ENCODE results near the gene GTSE1.
"Not testable (repeated sequence)": the region's sequence is repeated elsewhere in the genome, so short reads cannot be mapped to it uniquely, and the experiment has no call there.

The GTSE1 gene

DNA sequence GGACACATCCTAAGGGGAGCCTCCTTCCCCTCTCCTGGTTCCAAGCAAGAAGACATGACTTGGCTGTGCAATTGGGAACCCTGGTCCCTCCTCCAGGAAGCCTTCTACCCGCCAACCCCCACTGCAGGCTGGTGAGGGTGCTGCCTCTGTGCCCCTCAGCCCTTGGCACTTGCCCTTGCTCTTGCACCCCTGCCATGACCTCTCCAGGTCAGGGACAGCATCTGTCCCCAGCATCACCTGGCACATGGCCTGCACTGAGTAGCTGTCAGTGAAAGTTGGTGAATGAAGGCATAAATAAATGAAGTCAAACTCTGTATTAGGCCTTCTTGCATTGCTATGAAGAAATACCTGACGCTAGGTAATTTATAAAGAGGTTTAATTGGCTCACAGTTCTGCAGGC is 1.9 kb upstream of the GTSE1 start:
- no peak for DNase-seq

- DNase-seq = no peak
These were observed 1.2 kb upstream of the GTSE1 start for GRCh38 chr22:46295277-46295971.

DNA sequence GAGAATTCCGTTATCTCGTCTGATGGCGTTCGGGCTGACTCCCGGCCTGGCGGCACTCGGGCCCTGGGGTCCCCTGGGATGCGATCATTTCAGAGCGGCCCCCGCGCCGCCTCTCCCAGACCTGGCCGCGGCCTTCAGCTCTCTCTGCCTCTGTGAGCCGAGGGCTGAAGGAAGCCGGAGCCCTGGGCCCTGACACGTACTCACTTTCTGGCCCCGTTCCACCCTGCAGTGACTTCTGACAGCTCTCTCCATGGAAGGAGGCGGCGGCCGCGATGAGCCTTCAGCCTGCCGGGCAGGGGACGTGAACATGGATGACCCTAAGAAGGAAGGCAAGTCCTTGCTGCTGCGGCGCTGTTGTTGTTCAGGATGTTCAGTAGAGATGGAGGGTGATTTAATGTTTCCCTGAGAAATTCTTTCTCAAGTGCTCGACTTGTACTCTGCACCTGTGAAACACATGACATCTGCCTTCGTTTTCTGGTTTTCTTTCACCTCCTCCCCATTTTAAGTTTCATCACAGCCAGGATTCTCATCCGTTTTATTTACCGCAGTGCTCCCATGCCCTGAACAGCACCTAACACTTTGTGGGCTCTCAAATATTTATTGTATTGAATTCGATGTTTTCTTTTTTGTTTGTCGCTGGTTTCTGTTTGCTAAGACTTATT is 612 bp downstream of the GTSE1 start:
- no peak for DNase-seq

- no peak for DNase-seq
These were observed 2.4 kb downstream of the GTSE1 start for GRCh38 chr22:46299101-46299500.

DNA sequence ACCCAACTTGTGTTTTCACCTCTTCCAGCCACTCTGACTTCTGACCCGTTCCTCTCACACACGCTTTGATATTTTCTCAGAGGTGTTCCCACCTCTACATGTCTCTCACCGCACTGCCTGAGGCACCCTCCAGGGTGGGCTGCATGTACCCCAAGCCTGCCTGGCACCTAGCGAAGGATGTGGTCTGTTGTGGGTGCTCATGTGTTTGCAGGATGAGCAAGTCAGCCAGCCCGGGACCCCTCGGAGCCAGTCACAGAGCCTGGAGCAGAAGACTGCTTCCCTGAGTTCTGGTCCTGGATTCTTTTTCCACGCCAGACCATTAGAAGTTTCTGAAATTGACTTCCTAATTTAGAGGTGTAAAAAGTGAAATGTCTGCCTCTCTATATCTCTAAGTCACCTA is 3.8 kb downstream of the GTSE1 start:
- no peak for DNase-seq

DNA sequence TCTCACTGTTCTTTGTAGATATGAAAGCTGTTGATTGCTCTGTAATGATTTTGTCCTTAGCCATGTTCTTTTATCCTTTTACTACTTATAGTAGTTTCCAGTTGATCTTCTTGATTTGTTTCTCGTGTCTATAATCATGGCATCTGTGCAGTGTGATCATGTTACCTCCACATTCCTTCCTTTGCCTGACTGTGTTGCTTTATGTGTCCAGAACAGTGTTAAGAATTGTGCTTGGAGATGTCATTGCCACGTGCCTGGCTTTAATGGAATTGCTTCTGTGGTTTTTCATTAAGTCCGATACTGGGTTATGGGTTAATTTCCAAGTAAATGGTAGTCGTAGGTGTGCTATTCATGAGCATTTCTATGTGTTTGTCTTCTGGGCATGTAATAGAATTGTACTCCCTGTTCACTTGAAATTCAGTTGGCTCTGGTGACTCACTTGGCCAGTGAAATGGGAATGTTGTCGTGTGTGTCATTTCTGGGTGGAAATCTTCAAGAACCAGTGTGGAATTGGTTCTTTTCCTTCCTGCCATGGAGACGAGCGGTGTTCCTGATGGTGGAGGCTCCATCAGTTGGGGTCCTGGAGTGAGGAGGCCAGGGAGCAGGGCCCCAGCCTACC is 6.8 kb downstream of the GTSE1 start:
- no peak for DNase-seq

GRCh38 chr22:46308283-46308988 is 11.8 kb downstream of the GTSE1 start:
- no peak for DNase-seq

DNA sequence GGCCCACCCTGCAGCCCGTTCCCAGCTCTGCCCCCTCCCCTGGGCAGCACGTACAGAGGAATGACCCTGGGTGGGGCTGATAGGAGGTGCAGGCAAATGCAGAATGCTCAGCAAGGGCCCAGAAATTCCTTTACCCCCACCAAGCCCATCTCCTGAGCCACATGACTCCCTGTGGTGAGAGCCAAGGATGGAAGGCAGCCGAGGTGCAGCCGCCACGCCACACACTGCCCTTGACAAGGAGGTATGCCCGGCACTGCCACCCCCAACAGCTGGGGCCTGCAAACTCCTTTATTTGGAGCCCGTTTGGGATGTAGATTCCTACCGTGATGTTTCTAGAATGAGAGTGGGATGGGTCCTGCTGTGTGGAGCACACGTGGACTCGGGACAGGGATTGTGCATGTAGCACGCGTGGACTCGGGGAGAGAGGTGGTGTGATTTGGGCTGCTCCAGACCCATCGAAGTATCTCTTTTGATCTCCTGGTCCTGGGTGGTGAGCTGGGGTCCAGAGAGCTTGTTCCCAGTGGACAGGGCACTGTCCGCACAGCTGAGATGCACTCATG is 12.9 kb downstream of the GTSE1 start:
- no peak for DNase-seq

DNA sequence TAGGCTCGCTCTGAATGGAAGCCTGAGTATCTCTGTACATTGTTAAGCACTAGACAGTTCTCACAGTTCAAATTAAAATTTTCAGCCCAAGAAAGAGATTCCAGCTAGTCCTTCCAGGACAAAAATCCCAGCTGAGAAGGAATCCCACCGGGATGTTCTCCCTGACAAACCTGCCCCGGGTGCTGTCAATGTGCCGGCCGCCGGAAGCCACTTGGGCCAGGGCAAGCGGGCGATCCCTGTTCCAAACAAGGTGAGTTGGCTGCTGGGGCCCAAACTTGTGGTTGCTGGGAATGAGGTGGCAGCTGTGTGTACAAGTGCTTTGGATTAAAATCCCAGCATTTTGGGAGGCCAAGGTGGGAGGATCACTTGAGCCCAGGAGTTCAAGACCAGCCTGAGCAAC is 15.4 kb downstream of the GTSE1 start:
- no peak for DNase-seq

- not testable (repeated sequence) for DNase-seq
These were observed 16.2 kb downstream of the GTSE1 start for GRCh38 chr22:46312848-46313247.

DNA sequence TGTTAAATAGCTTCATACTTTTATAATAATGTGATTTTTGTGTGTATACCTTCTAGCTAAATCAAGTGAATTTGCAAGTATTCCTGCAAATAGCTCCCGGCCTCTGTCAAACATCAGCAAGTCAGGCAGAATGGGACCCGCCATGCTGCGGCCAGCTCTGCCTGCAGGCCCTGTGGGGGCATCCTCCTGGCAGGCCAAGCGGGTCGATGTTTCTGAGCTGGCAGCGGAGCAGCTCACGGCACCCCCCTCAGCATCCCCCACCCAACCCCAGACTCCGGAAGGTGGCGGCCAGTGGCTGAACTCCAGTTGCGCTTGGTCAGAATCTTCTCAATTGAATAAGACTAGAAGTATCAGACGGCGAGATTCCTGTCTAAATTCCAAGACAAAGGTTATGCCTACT is 19.3 kb downstream of the GTSE1 start:
- DNase-seq = no peak

GRCh38 chr22:46317646-46318045 is 21.0 kb downstream of the GTSE1 start:
- DNase-seq = no peak

DNA sequence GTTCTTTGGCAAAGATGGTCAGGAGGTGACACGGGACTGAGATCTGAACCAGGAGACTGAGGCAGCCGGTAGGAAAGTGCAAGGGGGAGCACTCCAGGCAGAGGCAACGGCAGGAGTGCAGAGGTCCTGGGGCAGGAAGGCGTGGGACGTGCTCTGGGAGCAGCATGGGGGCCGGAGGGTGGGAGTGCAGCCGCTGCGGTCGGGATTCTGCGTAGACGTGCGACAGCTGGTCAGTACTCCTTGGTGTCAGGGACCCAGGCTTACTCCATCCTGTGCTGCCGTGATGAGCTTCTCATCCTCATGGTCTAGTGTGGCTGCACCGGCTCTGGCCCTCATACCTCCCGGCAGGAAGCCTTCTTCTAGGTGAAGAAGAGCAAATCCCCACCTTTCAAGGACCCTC is 21.9 kb downstream of the GTSE1 start:
- no peak for DNase-seq

DNA sequence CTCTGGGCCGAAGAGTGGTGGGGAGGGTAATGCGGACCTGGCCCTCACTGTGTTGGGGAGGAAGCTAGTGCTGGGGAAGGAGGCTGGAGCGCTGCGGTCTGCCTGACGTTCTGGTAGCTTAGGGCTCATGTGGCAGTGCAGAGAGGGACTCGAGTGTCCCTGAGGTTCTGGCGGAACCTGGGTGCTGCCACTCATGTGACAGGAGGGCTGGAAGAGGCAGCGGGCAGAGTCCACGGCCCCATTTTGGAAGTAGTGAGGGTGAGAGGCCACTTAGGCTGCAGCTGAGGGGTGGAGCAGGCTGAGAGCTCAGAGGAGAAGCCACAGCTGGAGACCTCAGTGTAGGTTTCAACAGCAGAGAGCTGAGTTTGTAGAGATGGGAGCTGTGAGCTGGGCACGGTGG is 22.6 kb downstream of the GTSE1 start:
- DNase-seq = no peak

- DNase-seq = no peak
These were observed 23.6 kb downstream of the GTSE1 start for GRCh38 chr22:46320166-46320710.

DNA sequence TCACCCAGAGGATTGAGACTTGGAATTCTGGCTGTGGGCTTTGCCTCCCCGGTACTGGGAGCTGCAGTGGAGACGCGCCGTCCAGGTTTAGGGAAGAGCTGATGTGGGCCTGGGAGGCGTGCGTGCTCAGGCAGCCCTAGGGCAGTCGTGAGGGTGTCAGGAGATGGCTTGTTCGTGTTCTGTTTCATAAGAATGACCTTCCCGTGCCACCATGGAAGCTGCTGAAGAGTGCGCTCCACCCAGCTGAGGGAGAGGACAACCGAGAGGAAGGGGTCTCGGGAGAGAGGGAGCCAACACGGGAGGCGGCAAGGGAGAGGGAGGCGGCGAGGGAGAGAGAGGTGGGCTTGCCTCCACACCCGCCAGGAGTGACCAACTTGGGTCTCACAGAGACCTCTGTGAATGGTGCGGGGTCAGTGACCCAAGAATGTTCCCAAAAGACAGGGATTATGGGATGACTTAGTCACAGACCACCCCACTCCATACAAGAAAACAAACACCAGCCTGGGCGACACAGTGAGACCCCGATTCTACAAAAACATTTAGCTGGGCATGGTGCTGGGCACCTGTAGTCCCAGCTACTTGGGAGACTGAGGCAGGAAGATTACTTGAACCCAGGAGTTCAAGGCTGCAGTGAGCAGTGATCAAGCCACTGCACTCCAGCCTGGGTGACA is 24.2 kb downstream of the GTSE1 start:
- no peak for DNase-seq

DNA sequence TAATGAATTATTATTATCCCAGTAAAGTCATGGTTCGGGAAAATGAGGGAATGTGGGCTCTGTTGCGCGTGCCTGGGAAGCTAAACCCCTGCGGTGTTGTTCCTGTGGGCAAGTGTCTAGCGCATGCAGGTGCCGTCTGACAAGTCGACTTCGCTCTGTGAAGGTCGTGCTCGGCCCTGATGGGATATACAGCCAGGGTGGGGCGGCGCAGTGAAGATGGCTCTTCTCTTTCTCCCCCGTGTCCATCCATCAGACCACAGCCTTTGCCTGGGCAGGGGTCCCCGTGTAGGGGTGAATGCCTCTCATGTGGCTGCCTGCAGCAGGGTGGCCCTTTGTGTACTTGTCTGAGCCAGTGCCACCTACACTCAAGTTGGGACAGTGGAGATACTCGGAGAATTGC is 26.0 kb downstream of the GTSE1 start:
- no peak for DNase-seq

DNA sequence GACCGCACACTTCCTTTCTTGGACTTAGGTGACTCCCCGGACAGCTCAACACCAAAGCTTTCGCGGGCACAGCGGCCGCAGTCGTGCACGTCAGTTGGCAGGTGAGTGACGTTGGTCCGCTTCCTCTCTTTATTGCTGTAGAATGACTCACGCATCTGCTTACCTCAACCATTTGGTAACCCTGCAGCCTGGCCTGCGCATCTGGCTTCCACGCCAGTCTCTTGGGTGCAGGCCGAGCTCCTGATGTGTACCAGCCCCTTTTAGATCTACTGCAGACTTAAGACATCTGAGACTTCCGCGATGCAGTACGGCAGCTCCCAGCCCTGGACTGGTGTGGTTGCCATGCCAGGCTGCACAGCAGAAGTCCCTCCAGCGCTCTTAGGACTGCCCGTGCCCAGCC is 26.5 kb downstream of the GTSE1 start:
- no peak for DNase-seq

DNA sequence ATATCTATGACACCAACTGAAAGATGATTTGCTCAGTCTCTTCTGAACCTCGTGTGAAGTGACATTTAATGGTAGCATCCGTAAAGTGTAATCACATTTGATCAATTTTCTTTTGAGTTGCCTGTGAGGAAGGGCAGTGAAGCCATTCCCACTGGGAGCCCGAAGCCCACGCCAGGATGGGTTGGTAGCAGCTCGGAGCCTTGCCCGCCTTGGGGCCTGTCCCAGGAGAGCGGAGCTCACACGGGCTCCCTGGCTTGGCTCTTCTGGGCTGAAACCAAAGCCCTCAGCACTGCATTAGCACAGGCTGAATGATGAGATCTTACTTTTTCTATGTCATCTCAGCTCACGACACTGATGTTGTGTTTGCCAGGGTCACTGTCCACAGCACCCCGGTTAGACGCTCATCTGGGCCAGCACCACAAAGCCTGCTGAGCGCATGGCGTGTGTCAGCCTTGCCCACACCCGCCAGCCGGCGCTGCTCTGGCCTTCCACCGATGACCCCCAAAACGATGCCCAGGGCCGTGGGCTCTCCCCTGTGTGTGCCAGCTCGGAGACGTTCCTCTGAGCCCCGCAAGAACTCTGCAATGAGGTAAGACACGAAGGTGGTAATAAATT is 29.5 kb downstream of the GTSE1 start:
- DNase-seq = no peak

DNA sequence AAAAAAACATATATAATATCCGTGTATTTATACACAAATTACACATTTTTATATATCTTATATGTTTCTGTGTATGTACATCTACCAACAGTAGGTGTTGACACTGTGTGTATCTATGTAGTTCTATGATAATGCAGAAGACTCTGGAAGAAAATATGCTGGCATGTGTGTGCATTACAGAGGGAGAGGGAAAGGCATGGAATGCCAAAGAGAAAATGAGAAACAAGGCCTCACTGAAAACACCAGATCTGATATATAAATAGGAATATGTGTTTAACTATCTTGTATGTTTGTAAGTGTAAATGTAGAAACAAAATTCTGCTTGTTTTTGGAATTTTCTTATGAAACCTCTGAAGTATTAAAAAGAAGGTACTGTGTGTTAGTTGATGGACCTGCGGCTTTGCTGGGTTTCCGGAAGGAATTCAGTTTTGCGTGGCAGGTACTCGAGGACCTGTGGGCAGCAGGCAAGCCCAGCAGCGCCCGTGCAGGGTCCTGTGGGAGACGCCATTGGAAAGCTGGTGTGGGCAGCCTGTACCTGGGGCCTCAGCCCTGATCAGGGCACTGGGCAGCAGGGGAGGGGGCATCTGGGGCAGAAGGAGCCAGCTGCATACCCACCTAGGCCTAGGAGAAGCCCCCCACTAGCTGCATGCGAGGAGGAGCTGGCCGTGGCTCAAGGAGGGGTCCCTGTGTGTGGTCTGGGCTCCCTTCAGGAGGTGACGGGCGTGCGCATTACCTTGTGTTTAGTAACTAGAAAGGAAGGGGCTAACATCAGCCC is 31.2 kb downstream of the GTSE1 start:
- no peak for DNase-seq

DNA sequence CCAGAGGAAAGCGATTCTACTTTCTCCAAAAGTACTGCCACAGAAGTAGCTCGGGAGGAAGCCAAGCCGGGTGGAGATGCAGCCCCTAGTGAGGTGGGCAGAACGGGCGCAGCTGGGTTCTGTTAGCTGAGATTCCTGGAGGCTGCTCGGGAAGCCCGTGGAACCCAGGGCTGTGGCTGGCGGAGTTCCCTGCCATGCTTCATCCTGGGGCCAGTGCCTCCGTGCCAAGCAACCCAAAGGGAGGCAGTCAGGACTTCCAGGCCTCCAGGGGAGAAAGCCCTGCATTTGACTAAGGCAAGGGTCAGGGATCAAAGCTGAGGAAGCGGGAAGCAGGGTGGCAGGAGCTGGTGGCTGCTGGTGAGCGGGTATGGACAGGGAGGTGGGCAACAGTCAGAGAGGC is 32.1 kb downstream of the GTSE1 start:
- no peak for DNase-seq

Measured in kidney glomerular epithelial cell (primary cell).